NCI-H2029 (cell line): ENCODE data around the gene TXLNB.
"Not testable (repeated sequence)": the region's sequence is repeated elsewhere in the genome, so short reads cannot be mapped to it uniquely, and the experiment has no call there.

Source experiments
- DNase-seq: peaks from one replicate; lab custom pipeline; 2025; lab: John Stamatoyannopoulos, UW

Gene TXLNB

DNA sequence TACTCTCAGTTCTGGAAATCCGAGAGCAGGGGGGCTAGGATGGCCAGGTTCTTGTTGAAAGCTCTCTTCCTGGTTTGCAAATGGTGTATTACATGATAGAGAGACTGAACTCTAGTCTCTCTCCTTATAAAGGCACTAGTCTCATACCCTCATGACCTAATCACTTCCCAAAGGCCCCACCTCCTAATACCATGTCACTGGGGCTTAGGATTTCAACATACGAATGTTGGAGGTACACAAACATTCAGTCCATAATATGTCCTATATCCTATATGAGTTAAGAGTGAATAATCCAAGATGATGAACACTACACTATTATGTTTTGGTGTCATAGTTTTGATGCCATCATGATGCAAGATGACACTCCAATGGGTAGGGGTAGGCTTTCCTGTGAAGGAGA is 20.0 kb upstream of the TXLNB start:
- no peak for DNase-seq

DNA sequence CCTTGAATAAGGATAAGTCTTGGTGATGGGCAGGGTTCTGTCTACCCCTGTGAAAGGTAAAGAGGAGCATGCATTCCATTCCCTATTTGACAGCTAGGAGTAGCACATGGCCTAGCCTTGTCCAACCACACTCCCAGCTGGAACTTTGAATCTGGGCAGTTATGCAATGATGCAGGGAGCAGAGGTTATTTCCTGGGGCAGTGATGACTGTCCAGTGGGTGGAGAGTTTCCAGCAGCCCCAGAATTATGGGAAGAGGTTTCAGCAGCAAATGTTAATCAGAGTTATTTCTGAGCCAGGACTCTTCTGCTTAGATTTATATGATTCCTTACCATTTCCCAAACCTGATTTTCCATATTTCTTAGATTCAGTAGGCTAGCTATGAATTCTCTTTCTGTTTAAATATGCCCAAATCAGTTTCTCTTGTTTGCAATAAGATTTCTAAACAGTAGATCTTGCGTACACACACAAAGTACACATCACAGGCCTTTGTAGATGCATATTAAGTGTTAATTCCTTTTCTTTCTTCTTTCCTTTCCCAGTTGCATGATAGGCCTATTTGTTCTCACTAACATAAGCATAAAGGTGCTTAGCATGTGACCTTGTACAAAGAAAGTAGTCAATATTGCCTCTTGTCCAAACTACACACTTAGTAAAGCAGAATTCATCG is 17.3 kb upstream of the TXLNB start:
- no peak for DNase-seq

DNA sequence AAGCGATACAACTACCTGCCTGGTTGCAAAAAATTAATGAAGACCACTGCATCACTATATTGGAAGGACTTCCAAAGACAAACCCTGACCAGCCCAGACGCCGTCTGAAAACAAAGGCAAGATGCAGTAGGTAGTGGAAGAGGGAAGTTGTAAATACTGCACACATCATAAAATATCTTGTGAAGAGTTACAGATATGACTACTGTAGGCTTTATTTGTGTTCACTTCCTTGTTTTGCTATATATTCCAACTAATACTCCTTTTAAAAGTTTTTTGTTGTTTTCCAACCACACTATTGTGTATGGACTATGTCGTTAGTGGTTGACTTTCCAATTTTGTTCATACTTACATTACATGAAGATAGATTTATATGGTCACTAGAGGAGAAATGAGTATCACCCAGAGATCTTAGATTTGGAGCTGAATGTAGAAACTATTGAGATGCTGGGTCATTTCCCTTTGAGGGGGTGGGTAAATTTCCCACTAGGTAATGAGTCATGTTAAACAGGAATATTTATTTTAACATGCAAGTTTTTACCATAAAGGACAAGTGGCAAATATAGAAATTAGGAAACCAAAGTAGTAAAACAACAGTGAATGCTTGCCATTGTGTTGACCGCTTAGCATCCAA is 16.6 kb upstream of the TXLNB start:
- DNase-seq: no peak

DNA sequence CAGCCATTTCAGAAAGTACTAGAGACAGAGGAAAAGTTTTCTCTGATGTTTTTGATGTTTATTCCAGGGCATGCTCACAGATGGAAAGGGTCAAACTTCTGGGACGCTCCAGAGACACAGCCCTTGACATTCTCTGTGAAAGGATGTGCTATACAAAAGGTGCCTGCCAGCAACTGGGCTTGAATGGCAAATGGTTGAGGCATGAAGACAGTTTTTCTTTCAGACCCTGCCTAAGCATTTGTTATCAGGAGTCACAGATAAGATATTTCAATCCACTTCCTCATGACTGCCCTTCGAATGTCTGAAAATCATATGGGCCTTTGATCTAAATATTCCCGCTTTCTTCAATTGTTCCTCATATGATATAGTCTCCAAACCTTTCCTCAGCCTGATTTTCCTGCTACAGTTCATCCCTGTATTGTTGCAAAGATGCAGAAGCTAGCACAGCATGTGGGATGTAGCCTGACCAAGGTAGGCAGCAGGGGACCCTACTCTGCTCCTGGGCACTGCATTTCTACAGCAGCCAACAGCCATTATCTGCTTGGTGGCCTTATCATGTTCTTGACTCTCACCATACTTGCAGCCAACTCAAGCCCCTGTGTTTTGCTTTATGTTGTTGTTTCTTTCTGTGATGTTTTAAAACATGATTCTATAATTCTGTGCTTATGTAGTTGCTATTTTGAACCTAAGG is 14.6 kb upstream of the TXLNB start:
- DNase-seq: no peak

DNA sequence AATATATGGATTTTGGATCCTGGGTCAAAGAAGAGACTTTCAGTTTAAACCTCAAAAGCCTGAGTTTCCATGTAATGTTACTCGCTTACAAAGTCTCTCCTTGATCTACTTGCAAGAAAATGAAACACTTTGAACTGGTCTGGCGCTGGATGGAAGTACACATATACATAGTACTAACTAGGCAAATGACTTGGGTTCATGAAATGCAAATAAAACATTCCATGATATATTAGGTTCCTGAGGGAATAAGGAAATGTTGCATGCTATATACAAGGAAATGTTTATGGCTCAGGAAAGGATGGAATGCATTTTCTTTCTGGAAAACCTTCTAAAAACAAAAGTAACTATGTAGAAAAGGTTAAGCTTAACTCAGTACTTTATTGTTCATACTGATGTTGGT is 11.4 kb upstream of the TXLNB start:
- no peak for DNase-seq

DNA sequence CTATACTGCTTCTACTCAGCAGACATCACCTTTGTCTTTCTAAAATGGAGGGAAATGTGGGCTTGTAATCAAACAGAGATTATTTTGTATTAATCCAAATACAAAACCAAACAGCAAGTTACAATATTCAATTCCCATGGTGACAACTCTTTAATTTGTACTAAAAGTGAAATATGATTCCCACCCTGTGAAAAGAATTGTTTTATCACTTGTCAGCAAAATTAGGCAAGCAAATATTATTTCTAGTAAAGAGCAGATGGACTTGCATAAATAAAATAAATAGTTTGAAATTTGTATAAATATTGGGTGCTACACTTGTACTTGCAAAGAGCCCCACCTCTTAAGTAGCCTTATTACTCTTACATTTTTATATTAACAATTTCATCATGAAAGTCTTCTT is 6.1 kb upstream of the TXLNB start:
- no peak for DNase-seq

DNA sequence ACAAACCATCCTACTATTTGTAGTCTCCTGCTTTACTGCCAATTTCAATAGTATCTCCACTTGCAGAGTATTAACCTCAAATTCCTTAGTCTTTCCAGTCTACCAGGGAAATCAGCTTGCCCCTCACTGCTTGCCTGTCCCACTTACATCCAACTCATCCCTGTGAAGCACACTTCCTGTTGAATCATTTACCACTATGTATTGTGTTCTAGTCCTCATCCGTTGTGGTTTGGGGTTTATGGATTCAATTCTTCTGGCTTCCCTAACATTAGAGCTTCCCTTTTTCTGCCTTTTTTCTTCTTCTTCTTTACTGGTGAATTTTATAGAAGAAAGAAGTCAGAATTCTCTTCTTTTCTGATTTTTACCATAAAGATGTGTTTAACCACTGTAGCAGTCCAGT is 5.1 kb upstream of the TXLNB start:
- DNase-seq: no peak

DNA sequence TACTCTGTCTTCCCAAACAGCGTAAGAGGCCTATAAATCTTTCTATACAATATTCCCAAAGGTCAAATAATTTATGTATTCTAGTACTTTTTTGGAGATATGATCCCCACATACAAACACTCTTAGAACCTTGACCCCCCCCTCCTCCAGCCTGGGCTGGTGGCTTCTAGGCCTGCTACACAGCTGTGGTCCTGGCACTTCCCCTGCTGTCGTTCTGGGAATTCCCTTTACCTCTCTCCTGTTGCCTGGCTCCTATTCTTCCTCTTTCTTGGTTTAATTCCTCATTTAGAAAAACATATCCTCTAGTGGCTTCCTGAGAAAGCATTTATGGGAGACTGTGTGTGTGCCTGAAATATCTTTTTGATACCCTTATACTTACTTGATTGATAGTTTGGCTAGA is 4.1 kb upstream of the TXLNB start:
- DNase-seq: no peak

DNA sequence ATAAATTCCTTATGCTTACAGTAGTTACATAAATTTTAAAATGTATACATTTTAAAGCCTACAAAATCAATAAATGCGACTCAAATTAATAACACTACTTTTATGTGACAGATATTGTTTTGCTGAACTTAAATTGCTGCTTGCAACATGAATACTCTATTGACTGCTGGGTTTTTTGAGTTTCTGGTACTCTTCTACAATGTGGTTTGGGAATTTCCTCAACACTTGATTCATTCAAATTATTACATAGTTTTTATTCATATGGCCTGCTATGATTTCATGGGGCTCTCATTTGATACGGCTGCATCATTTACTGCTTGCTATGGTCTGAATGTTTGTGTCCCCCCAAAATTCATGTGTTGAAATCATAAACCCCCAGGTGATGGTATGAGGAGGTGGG is 2.3 kb upstream of the TXLNB start:
- DNase-seq: no peak

DNA sequence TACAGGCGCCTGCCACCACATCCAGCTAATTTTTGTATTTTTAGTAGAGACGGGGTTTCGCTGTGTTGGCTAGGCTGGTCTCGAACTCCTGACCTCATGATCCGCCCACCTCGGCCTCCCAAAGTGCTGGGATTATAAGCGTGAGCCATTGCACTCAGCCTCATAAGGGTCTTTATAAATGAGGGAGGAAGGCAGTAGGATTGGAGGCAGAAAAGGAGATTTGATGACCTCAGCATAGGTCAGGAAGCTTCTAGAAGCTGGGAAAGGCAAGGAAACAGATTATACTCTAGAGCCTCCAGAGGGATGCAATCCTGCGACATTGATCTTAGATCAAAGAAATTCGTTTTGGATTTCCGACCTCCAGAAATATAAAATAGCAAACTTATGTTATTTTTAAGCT is 1.4 kb upstream of the TXLNB start:
- not testable (repeated sequence) for DNase-seq

DNA sequence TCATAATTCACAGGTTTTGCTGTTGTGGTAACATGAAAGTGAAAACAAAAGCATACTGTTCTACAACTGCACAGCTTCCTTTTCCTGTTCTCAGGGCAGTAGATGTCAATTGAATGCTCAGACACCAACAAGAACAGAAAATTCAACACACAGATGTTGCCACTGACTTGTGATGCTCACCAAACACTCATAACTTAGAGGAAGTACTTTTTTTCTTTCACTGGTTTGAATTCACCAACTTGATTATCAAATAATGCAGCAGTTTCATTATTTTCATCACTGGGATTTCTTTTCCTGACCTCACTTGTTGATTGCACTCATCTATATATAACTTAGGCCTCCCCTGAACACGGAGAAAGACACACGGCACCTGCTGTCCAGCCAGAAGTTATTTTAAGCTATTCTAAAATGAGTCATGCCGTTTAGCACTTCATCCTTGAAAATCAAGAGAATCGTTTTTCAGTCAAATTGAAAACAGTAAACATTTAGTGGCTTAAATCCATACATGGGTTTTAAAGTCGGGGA is 949 bp downstream of the TXLNB start:
- no peak for DNase-seq

DNA sequence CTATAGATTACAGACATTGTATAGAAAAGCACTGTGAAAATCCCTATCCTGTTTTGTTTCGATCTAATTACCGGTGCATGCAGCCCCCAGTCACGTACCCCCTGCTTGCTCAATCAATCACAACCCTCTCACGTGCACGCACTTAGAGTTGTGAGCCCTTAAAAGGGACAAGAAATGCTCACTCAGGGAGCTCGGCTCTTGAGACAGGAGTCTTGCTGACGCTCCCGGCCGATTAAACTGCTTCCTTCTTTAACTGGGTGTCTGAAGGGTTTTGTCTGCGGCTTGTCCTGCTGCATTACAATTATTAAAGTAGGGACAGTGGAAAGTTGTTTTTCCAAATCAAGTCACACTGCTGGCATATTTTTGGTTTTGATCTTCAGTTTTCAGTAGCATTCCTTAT is 2.6 kb downstream of the TXLNB start:
- DNase-seq: no peak

DNA sequence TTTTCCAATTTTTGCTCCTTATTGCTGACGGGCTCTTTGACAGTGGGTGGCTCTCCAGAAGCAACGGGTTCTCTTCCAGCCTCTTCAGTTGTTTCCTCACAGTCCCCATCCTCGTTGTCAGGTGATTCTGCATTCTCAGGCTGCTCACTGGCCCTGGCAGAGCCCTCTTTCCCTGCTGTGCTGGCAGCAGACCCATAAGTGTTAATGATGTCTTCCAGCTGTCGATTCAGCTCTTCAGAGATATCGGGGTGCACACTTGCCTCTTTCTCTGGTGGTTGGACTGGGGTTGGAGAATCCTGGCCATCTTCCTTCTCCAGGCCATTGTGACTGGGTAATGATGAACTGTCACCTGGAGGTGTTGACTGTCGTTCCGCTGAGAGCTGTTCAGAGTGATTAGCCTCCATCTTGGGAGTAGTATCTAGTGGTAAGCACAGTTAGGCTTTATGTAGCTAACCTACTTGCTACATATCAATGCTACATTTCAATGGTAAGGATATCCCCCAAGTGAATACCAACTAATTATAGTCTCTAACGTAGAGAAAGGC is 3.2 kb downstream of the TXLNB start:
- DNase-seq: no peak

DNA sequence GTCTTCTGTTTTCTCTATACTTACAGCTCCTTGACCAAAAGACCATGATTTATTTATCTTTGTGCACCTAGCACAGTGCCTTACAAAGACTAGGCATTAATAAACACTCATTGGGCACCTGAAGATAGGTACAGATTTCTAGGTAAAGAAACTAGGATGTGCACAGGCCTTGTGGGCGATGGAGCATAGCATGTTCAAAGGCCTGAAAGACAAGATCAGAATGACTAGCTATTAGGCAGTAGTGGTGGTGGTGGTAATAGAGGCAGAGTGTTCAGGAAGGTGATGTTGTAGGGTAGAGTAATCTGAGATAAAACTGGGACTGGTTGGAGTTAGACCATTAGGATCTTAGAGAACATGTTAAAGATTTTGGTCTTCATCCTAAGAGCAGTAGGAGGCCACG is 3.9 kb downstream of the TXLNB start:
- no peak for DNase-seq

DNA sequence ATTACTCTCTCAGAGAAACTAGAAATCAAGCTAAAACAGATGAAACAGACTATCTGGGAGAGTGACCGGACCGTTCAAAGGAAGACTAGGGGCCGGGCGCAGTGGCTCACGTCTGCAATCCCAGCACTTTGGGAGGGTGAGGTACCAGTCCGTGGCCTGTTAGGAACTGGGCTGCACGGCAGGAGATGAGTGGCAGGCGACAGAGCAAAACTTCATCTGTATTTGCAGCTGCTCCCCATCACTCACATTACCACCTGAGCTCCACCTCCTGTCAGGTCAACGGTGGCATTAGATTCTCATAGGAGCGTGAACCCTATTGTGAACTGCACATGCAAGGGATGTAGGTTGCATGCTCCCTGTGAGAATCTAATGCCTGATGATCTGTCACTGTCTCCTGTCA is 5.4 kb downstream of the TXLNB start:
- not testable (repeated sequence) for DNase-seq

DNA sequence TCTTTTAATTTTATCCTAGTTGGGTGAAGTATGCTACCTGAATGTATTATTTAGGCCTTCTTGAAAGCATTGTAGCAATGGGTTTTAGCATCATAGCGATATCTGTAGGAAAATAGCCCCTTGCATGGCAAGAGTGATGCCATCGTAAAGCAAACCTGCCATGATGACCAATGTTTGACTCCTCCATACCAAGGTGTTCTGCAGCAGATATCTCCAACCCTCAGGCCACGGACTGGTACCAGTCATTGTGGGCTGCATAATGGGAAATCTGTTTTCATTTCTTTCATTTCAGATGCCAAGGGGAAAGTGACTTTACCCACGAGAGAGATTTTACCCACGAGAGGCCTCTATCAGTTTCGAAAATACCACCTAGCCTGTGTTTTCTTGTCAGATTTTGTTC is 6.2 kb downstream of the TXLNB start:
- DNase-seq: no peak

DNA sequence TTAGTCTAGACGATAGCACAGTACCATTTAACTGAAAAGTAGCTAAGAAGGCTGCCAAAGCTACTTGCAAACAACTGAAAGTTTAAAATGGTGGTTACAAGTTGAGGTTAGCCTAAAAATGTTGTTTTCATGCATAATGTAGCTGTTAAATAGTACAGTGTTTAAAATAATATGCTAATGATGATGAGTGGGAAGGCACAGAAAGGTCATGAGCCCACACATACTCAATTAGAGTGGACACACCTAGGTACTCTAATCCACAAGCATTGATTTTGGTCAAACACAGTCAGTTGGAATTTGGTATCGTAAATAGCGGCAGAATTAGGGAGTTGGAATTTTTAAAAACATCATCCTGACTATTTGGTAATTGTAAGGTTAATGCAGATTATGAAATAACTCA is 7.0 kb downstream of the TXLNB start:
- DNase-seq: no peak

DNA sequence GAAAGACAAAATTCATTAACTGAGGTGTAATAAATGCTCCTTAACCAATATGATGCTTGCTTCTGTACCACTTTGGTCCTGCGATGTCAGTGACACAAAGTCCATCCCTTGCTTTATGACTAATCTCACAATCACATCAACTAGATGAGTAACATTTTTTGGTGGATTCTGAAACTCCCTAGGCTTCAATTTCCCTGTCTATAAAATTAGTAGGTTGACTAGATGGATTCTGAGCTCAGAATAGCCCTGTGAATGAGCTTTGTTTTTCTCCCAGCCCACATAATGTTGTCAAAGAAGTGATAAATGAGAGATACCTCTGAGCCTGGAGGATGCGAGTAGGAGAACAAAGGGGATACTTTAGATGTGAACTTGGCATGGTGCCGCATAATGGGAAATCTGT is 9.1 kb downstream of the TXLNB start:
- DNase-seq: no peak

DNA sequence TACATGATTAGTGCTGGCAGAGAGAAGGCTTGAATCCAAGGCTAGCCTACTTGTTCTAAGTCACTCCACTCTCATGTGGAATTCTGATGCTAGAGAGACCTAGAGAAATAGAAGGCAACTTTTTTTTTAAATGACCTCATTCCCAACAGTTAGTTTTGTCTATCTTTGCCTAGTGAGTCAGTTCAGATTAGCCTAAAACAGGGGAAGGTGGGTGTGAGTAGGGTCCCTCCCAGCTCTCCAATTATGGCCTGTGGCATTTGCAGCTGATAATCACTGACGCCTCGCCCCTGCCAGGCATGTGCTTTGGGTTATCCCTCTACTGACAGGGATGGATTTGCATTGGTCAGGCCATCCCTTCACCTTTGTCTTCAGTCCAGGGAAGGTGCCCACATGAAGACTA is 13.6 kb downstream of the TXLNB start:
- DNase-seq: no peak

DNA sequence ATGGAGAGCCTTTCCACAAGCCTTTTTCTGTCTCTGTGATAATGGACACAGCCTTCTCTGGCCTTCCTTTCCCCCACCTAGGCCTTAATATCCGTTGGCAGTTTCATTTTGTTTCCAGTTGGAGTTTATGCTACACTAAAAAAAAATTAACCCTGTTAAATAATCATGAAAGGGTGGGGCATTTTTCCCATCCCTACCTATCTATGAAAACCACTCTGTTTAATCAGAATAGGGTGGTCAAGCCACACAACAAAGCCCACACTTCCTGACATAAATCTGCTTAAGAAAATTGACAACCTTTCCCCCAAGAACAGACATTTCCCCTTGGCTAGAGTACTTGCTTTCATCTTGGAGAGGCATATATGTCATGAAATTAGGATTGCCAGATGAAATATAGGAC is 14.2 kb downstream of the TXLNB start:
- no peak for DNase-seq

DNA sequence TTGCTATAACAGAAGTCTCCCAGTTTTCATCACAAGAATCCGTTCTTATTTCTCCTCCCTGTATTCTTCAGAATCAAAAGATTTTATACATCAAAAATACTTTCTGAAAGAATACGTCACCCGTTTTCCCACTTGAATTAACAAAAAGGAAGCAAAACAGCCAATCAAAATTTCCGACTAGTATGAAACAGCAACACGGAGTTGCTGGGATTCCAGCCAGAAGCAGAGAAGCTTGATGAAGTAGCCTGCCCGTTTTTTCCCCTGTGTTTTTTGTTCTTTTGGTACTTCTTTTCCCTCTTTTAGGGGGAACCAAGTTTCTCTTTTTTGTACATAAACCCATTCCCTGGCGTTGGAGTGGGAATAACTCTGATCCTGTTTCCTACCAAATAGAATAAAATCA is 14.6 kb downstream of the TXLNB start:
- DNase-seq: no peak

DNA sequence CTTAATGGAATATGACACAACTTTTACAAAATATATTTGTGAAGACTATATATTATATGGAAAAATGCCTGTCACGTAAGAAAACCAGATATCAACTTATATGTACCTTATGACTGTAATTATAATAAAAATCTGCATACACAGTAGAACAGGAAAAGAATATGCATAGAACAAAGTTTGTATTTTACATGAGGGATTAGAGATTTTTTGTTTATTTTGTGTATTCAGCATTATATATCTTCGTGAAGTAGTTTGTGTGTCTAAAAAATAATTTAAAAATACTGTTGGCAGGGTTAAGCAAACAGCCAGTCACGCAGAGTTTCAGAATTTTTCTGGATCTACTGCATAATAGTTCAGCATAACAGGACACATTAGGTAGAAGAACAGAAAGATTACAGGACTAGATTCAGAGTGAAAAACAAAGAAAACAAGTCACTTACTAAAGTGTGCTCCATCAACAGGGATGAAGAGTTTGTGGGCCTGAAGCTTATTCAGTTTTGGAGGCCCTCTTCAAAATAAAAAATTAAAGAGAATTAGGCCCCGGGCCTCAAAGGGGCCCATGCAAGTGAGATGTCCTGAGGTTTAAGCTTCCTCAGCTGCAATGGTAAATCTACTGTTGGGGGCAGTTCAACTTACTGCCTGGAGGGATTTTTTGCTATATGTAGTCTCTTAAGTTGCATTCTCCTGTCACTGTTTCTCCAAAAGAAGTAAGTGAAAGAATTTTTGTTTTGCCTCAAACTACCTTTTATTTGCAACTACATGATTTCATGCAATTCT is 16.3 kb downstream of the TXLNB start:
- no peak for DNase-seq
